CD14-positive monocyte (primary cell): ENCODE measurements around the gene ACSS1. TPM values are rescaled to one million over a fixed set of nuclear protein-coding genes. Genes with fewer than 3 reads are reported as not detected.

Experiments
- DNase-seq, 3 donors: peaks; one replicate each; pipeline ENCODE4 v3.0.0-alpha.2; 2011 to 2022
- H2AFZ ChIP-seq: 2 replicates; pipeline ENCODE4 v1.6.0; 2012; ENCODE audit warnings: mild to moderate bottlenecking, low read depth, low read length, inconsistent platforms; ENCODE audit not compliant: insufficient read depth, poor library complexity, severe bottlenecking
- H3K27ac ChIP-seq, 2 donors: 1 replicate in 1 of 2; 2 replicates in 1 of 2; pipeline ENCODE4 v1.5.1; 2012 to 2013; ENCODE audit warnings: low read length in 2 of 2, control low read depth in 1 of 2, inconsistent platforms in 1 of 2, low read depth in 1 of 2, mild to moderate bottlenecking in 1 of 2
- H3K27me3 ChIP-seq, 2 donors: one replicate each; pipeline versions ENCODE4 v1.6.0 to v1.6.1; 2011 to 2013; ENCODE audit warnings: low read length in 2 of 2; ENCODE audit not compliant: control insufficient read depth in 2 of 2, insufficient read depth in 2 of 2
- H3K36me3 ChIP-seq, 2 donors: replicated peaks in 1 of 2; 1 replicate in 1 of 2; 2 replicates in 1 of 2; pipeline versions ENCODE4 v1.5.1 to v1.6.1; 2012 to 2013; ENCODE audit warnings: low read length in 2 of 2, control low read depth in 1 of 2, inconsistent platforms in 1 of 2, mild to moderate bottlenecking in 1 of 2; ENCODE audit not compliant: insufficient read depth in 2 of 2, control insufficient read depth in 1 of 2
- H3K4me1 ChIP-seq, 2 donors: 1 replicate in 1 of 2; 2 replicates in 1 of 2; pipeline versions ENCODE4 v1.5.1 to v1.6.1; 2012 to 2013; ENCODE audit warnings: low read length in 2 of 2, control low read depth in 1 of 2, inconsistent platforms in 1 of 2, mild to moderate bottlenecking in 1 of 2, moderate library complexity in 1 of 2; ENCODE audit not compliant: insufficient read depth in 2 of 2, control insufficient read depth in 1 of 2
- H3K4me2 ChIP-seq: replicated peaks from 2 replicates; pipeline ENCODE3; 2012; ENCODE audit warnings: low read length, moderate library complexity, mild to moderate bottlenecking; ENCODE audit not compliant: poor library complexity, severe bottlenecking; ENCODE audit errors: extremely low read depth
- H3K4me3 ChIP-seq, 3 experiments: fragments of 200-600 bp in 1 of 3; sonication (generic) in 1 of 3; replicated peaks in 1 of 3; 1 replicate in 2 of 3; 2 replicates in 1 of 3; pipeline ENCODE4 v1.5.1; 2011 to 2013; ENCODE audit warnings: low read length in 3 of 3, mild to moderate bottlenecking in 3 of 3, control low read depth in 2 of 3, low read depth in 2 of 3, inconsistent platforms in 1 of 3, moderate library complexity in 1 of 3
- H3K79me2 ChIP-seq: 2 replicates; pipeline ENCODE4 v1.6.0; 2012; ENCODE audit warnings: mild to moderate bottlenecking, control low read depth, inconsistent platforms, low read length, moderate library complexity; ENCODE audit not compliant: insufficient read depth
- H3K9ac ChIP-seq: 2 replicates; pipeline ENCODE4 v1.6.0; 2017; ENCODE audit warnings: low read length, mild to moderate bottlenecking; ENCODE audit not compliant: insufficient read depth, poor library complexity, severe bottlenecking
- H3K9me3 ChIP-seq, 2 donors: replicated peaks in 1 of 2; 1 replicate in 1 of 2; 2 replicates in 1 of 2; pipeline versions ENCODE4 v1.5.1 to v1.6.1; 2012 to 2013; ENCODE audit warnings: low read length in 2 of 2, control low read depth in 1 of 2; ENCODE audit not compliant: control insufficient read depth in 1 of 2, insufficient read depth in 1 of 2
- H4K20me1 ChIP-seq: 2 replicates; pipeline ENCODE4 v1.6.0; 2012; ENCODE audit warnings: mild to moderate bottlenecking, low read length, control low read depth, moderate library complexity; ENCODE audit not compliant: insufficient read depth
- H3K27ac Mint-ChIP-seq, 7 donors: one replicate each; pipeline ENCODE4 v1.8.0; 2020; ENCODE audit warnings: mild to moderate bottlenecking in 7 of 7, mixed read lengths in 7 of 7, moderate library complexity in 6 of 7, inconsistent platforms in 2 of 7
- H3K27me3 Mint-ChIP-seq, 3 donors: one replicate each; pipeline ENCODE4 v1.8.0; 2021 to 2022; ENCODE audit warnings: low read depth in 3 of 3, mild to moderate bottlenecking in 3 of 3, mixed read lengths in 3 of 3, moderate library complexity in 3 of 3, inconsistent platforms in 1 of 3
- H3K36me3 Mint-ChIP-seq, 2 donors: one replicate each; pipeline ENCODE4 v1.8.0; 2020; ENCODE audit warnings: mixed read lengths in 2 of 2, inconsistent platforms in 1 of 2, mild to moderate bottlenecking in 1 of 2
- H3K4me1 Mint-ChIP-seq: one replicate; pipeline ENCODE4 v1.8.0; 2020; ENCODE audit warnings: mild to moderate bottlenecking, mixed read lengths
- H3K4me3 Mint-ChIP-seq, 2 donors: one replicate each; pipeline ENCODE4 v1.8.0; 2020; ENCODE audit warnings: mild to moderate bottlenecking in 2 of 2, mixed read lengths in 2 of 2, moderate library complexity in 1 of 2
- H3K9me3 Mint-ChIP-seq, 7 donors: one replicate each; pipeline ENCODE4 v1.8.0; 2020 to 2022; ENCODE audit warnings: mixed read lengths in 7 of 7, mild to moderate bottlenecking in 6 of 7, moderate library complexity in 6 of 7, inconsistent platforms in 2 of 7
- CTCF ChIP-seq: fragments of 200-600 bp; IDR thresholded peaks from one replicate; pipeline ENCODE4 v1.8.0; 2022; ENCODE audit warnings: antibody characterized with exemption, mild to moderate bottlenecking
- WGBS: methylation state at CpG from one replicate; pipeline ENCODE4 v1.1.5; 2013; ENCODE audit warnings: missing lambda C conversion rate; ENCODE audit not compliant: insufficient coverage; 5-methylcytosine and 5-hydroxymethylcytosine counted together
- intact Hi-C, 2 donors: fragments of 100-400 bp; cut with micrococcal nuclease; formaldehyde crosslinking; loops; one replicate each; pipeline versions ENCODE4 v1.15.0 to v1.15.1; 2023
- polyA plus RNA-seq, 3 donors: library from polyadenylated mRNA; depleted of rRNA in 1 of 3; unstranded in 2 of 3; stranded (reverse) in 1 of 3; fragments of 300-500 nt in 2 of 3; fragments of >200 nt in 1 of 3; fragmentation: Illumina TruSeq in 2 of 3; gene quantifications; 1 replicate in 2 of 3; 2 replicates in 1 of 3; pipeline ENCODE4 v1.2.3, GENCODE V29; 2012 to 2021

The ACSS1 gene
- polyA plus RNA-seq, 3 donors: 26.6 to 32.0 (median 27.6) TPM

GRCh38 chr20:25062841-25063240 lies 4.9 kb upstream of the ACSS1 start:
- intact Hi-C loops: loop anchor here in 1 of 2 donors (10.0 kb wide), 1 partner anchor 132 kb away; the partner anchor contains the start of gene ENTPD6
- H3K4me3 Mint-ChIP-seq: no peak overlapping the region

DNA sequence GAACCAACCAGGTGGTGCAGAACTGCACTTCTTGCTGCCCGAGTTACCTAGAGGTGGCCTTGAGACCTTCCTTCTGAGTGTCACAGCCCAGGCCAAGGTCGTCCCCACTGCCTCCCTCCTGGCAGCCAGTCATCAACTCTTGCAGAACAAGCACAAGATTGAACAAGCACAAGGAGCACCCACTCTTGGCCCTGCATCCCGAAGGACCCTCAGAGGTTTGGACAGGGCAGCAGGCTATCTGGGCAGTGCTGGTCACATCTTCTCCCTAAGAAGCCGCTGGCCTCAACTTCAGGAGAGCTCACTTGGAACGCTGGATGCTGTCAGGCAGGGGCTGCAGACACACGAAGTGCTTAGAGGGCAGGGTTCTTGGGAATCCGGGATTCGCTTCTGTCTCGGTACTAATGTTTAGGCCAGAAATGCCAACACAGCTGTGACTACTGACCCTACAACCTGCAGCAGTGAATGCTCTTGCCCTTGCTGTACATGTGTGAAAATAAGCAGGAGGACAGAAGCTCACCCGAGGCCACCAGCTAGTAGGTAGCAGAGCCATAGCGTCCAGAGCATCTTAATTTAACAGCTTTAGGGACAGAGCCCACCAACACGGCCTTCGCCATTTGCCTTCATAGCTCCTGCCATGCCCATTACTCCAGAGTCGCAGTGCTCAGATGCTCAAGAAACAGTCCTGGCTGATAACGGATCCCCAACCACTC lies 4.0 kb upstream of the ACSS1 start:
- 94% methylated on average over 13 of the region's 15 CpGs for WGBS
- H3K27ac Mint-ChIP-seq: no peak overlapping the region
- no peaks in the 10 kb centered on the region for H4K20me1 ChIP-seq
- H3K9ac ChIP-seq: no peak overlapping the region
- no peak for TF ChIP-seq CTCF
- no peak overlapping the region for H3K27ac ChIP-seq
- H3K4me1 ChIP-seq: peaks cover 10 to 11% of the 10 kb centered on the region in 2 donors
- peaks cover 0 to 2% (median 0%) of the 10 kb centered on the region in 7 donors for H3K9me3 Mint-ChIP-seq
- DNase-seq: no peak
- H3K4me2 ChIP-seq: no peak overlapping the region
- intact Hi-C loops: loop anchor here in 1 of 2 donors (10.0 kb wide), 1 partner anchor 133 kb away; the partner anchor contains the start of gene ENTPD6
- no peak overlapping the region for H3K4me3 ChIP-seq
- no peaks in the 10 kb centered on the region for H3K36me3 Mint-ChIP-seq
- H3K4me1 Mint-ChIP-seq: peaks cover 11% of the 10 kb centered on the region
- peaks cover under 1% of the 10 kb centered on the region for H3K79me2 ChIP-seq
- no peaks in the 10 kb centered on the region for H3K9me3 ChIP-seq
- no peaks in the 10 kb centered on the region for H3K36me3 ChIP-seq
- H3K4me3 Mint-ChIP-seq: no peak overlapping the region
- no peak overlapping the region for H2AFZ ChIP-seq
- H3K27me3 ChIP-seq: no peaks in the 10 kb centered on the region
- peaks cover 6 to 14% (median 11%) of the 10 kb centered on the region in 3 donors for H3K27me3 Mint-ChIP-seq

More at GRCh38 chr20:25062841-25063240, 4.9 kb upstream of the ACSS1 start:
- Mint-ChIP-seq H3K4me1 (peaks cover 11% of the 10 kb centered on the region), H3K9me3 (peaks cover 0 to 2% (median 0%) of the 10 kb centered on the region in 7 donors), H3K27me3 (peaks cover 6 to 14% (median 11%) of the 10 kb centered on the region in 3 donors), H3K36me3 (no peaks in the 10 kb centered on the region), H3K27ac (no peak overlapping the region)
- H3K4me1 ChIP-seq: peaks cover 9 to 10% of the 10 kb centered on the region in 2 donors
- H3K4me2 ChIP-seq: no peak overlapping the region
- WGBS: 93% methylated on average over 6 of the region's 7 CpGs
- H3K79me2 ChIP-seq: no peaks in the 10 kb centered on the region
- no peaks in the 10 kb centered on the region for H3K36me3 ChIP-seq
- H3K27me3 ChIP-seq: no peaks in the 10 kb centered on the region
- no peak overlapping the region for H3K27ac ChIP-seq
- no peak for DNase-seq
- H4K20me1 ChIP-seq: no peaks in the 10 kb centered on the region
- TF ChIP-seq CTCF: no peak
- no peaks in the 10 kb centered on the region for H3K9me3 ChIP-seq
- no peak overlapping the region for H3K9ac ChIP-seq
- H2AFZ ChIP-seq: no peak overlapping the region
- H3K4me3 ChIP-seq: no peak overlapping the region
